H9 (cell line): ENCODE results near the gene GRIP2. TPM values are rescaled to one million over a fixed set of nuclear protein-coding genes. Genes with fewer than 3 reads are reported as not detected.

Experiments
- DNase-seq: peaks from one replicate; pipeline ENCODE4 v3.0.0-alpha.2; 2017
- H2AFZ ChIP-seq: one replicate; pipeline ENCODE4 v1.6.1; 2013; ENCODE audit warnings: mild to moderate bottlenecking, low read length, control low read depth, moderate library complexity
- H2AK5ac ChIP-seq: 2 replicates; pipeline ENCODE4 v1.6.1; 2013; ENCODE audit warnings: low read length, control low read depth, mixed read lengths; ENCODE audit not compliant: insufficient read length
- H2BK120ac ChIP-seq: one replicate; pipeline ENCODE4 v1.6.1; 2013; ENCODE audit warnings: low read depth, mild to moderate bottlenecking, low read length, control low read depth, inconsistent platforms; ENCODE audit not compliant: poor library complexity, severe bottlenecking
- H2BK12ac ChIP-seq: 2 replicates; pipeline ENCODE4 v1.6.1; 2013; ENCODE audit warnings: low read length, control low read depth, mixed read lengths, low read depth; ENCODE audit not compliant: insufficient read length
- H2BK15ac ChIP-seq: 2 replicates; pipeline ENCODE4 v1.6.1; 2013; ENCODE audit warnings: low read depth, low read length, control low read depth
- H2BK20ac ChIP-seq: one replicate; pipeline ENCODE4 v1.6.1; 2013; ENCODE audit warnings: low read depth, mild to moderate bottlenecking, low read length, control low read depth, inconsistent platforms; ENCODE audit not compliant: poor library complexity, severe bottlenecking
- H2BK5ac ChIP-seq: 2 replicates; pipeline ENCODE4 v1.6.1; 2013; ENCODE audit warnings: low read length, control low read depth, mixed read lengths; ENCODE audit not compliant: insufficient read length
- H3K14ac ChIP-seq: 2 replicates; pipeline ENCODE4 v1.6.1; 2013; ENCODE audit warnings: low read length, control low read depth; ENCODE audit not compliant: insufficient read depth
- H3K18ac ChIP-seq: 2 replicates; pipeline ENCODE4 v1.6.1; 2013; ENCODE audit warnings: low read depth, mild to moderate bottlenecking, mixed read lengths, low read length, control low read depth; ENCODE audit not compliant: insufficient read length
- H3K23ac ChIP-seq: 2 replicates; pipeline ENCODE4 v1.6.1; 2013; ENCODE audit warnings: low read length, control low read depth, mixed read lengths, low read depth; ENCODE audit not compliant: insufficient read length
- H3K23me2 ChIP-seq: 2 replicates; pipeline ENCODE4 v1.6.1; 2013; ENCODE audit warnings: low read depth, mild to moderate bottlenecking, mixed read lengths, low read length, control low read depth; ENCODE audit not compliant: insufficient read length, poor library complexity, severe bottlenecking
- H3K27ac ChIP-seq: 2 replicates; pipeline ENCODE4 v1.5.1; 2013; ENCODE audit warnings: low read length, control low read depth, mixed read lengths, low read depth; ENCODE audit not compliant: insufficient read length
- H3K27me3 ChIP-seq: 2 replicates; pipeline ENCODE4 v1.6.1; 2013; ENCODE audit warnings: low read length, control low read depth, inconsistent platforms; ENCODE audit not compliant: insufficient read depth
- H3K4ac ChIP-seq: 2 replicates; pipeline ENCODE4 v1.6.1; 2013; ENCODE audit warnings: low read depth, mild to moderate bottlenecking, control low read depth, inconsistent platforms, low read length, moderate library complexity
- H3K4me1 ChIP-seq: 2 replicates; pipeline ENCODE4 v1.6.1; 2013; ENCODE audit warnings: low read length, control low read depth, inconsistent platforms; ENCODE audit not compliant: insufficient read depth
- H3K4me2 ChIP-seq: 2 replicates; pipeline ENCODE4 v1.6.1; 2013; ENCODE audit warnings: low read length, control low read depth, mixed read lengths; ENCODE audit not compliant: insufficient read length, insufficient read depth
- H3K56ac ChIP-seq: 2 replicates; pipeline ENCODE4 v1.6.1; 2013; ENCODE audit warnings: low read depth, mild to moderate bottlenecking, mixed read lengths, low read length, control low read depth; ENCODE audit not compliant: insufficient read length
- H3K79me1 ChIP-seq: 2 replicates; pipeline ENCODE4 v1.6.1; 2013; ENCODE audit warnings: low read depth, mild to moderate bottlenecking, moderate library complexity, low read length, control low read depth, inconsistent platforms; ENCODE audit not compliant: insufficient read depth, poor library complexity, severe bottlenecking
- H3K79me2 ChIP-seq: 2 replicates; pipeline ENCODE4 v1.6.1; 2013; ENCODE audit warnings: low read length, control low read depth, inconsistent platforms; ENCODE audit not compliant: insufficient read depth
- H3K9ac ChIP-seq: 2 replicates; pipeline ENCODE4 v1.6.1; 2013; ENCODE audit warnings: low read length, control low read depth, mixed read lengths; ENCODE audit not compliant: insufficient read length; ENCODE audit errors: extremely low read depth
- H3K9me3 ChIP-seq: one replicate; pipeline ENCODE4 v1.6.1; 2013; ENCODE audit warnings: low read depth, low read length, inconsistent platforms; ENCODE audit not compliant: control insufficient read depth
- H3T11ph ChIP-seq: one replicate; pipeline ENCODE4 v1.6.1; 2013; ENCODE audit warnings: mild to moderate bottlenecking, low read length, control low read depth, inconsistent platforms
- H4K20me1 ChIP-seq: one replicate; pipeline ENCODE4 v1.6.1; 2013; ENCODE audit not compliant: control insufficient read depth, insufficient read length, insufficient read depth
- H4K5ac ChIP-seq: 2 replicates; pipeline ENCODE4 v1.6.1; 2013; ENCODE audit warnings: low read depth, mild to moderate bottlenecking, mixed read lengths, low read length, control low read depth; ENCODE audit not compliant: insufficient read length
- H4K8ac ChIP-seq: replicated peaks from 2 replicates; pipeline ENCODE4 v1.6.1; 2013; ENCODE audit warnings: low read length, control low read depth, mixed read lengths, low read depth; ENCODE audit not compliant: insufficient read length
- H4K91ac ChIP-seq: 2 replicates; pipeline ENCODE4 v1.6.1; 2013; ENCODE audit warnings: low read depth, mild to moderate bottlenecking, moderate library complexity, mixed read lengths, low read length, control low read depth; ENCODE audit not compliant: insufficient read length
- H3K27ac Mint-ChIP-seq, 3 experiments: 2 replicates in 2 of 3; 3 replicates in 1 of 3; pipeline ENCODE4 v1.8.0; 2020 to 2021; ENCODE audit warnings: mixed read lengths in 3 of 3, mild to moderate bottlenecking in 1 of 3, moderate library complexity in 1 of 3
- H3K27me3 Mint-ChIP-seq: 2 replicates; pipeline ENCODE4 v1.8.0; 2021; ENCODE audit warnings: low read depth, mild to moderate bottlenecking, moderate library complexity, mixed read lengths
- H3K36me3 Mint-ChIP-seq, 3 experiments: 2 replicates in 2 of 3; 3 replicates in 1 of 3; pipeline ENCODE4 v1.8.0; 2020 to 2021; ENCODE audit warnings: low read depth in 3 of 3, mixed read lengths in 3 of 3; ENCODE audit not compliant: insufficient read depth in 1 of 3
- H3K4me1 Mint-ChIP-seq, 2 experiments: 2 replicates each; pipeline ENCODE4 v1.8.0; 2020; ENCODE audit warnings: mixed read lengths in 2 of 2
- H3K4me3 Mint-ChIP-seq, 2 experiments: 2 replicates in 1 of 2; 3 replicates in 1 of 2; pipeline ENCODE4 v1.8.0; 2020 to 2021; ENCODE audit warnings: mild to moderate bottlenecking in 2 of 2, mixed read lengths in 2 of 2, moderate library complexity in 1 of 2
- H3K9me3 Mint-ChIP-seq, 2 experiments: 2 replicates in 1 of 2; 3 replicates in 1 of 2; pipeline ENCODE4 v1.8.0; 2020; ENCODE audit warnings: mild to moderate bottlenecking in 2 of 2, mixed read lengths in 2 of 2, moderate library complexity in 1 of 2
- WGBS: extraction: QIAGEN DNeasy Blood & Tissue Kit; methylation state at CpG from one replicate; pipeline ENCODE4 v1.1.7; 2013; ENCODE audit warnings: missing lambda C conversion rate, low lambda C conversion rate, mixed read lengths; ENCODE audit not compliant: insufficient read length; ENCODE audit errors: extremely low coverage; 5-methylcytosine and 5-hydroxymethylcytosine counted together
- total RNA-seq: library from RNA; stranded (reverse); gene quantifications from 2 replicates; pipeline ENCODE4 v1.2.1, GENCODE V29; 2021
- TF ChIP-seq, protein P1 (sequence below): fragments of 200-600 bp; sonication (generic); conservative IDR thresholded peaks from 3 replicates; pipeline ENCODE4 v1.8.0; 2021; ENCODE audit warnings: antibody characterized with exemption, mild to moderate bottlenecking

The GRIP2 gene
- total RNA-seq, 1 experiment from 2014 or later, result 3.1 TPM

DNA sequence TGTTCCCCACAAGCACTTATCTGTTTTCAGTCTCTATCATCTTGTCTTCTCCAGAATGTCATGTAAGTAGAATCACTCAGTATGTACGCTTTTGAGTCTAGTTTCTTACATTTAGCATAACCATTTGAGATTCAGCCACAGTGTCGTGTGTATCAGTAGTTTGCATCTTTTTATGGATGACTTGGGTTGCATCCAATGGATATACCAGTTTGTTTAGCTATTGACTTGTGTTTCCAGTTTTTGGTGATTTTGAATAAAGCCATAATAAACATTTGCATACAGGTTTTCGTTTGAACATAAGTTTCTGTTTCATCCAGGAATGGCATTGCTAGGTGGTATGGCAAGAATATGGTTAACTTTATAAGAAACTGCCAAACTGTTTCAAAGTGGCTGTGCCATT is 12.1 kb downstream of the GRIP2 start:
- no peak overlapping the region for H2BK15ac ChIP-seq
- no peak overlapping the region for H2AFZ ChIP-seq
- no peak overlapping the region for H2BK120ac ChIP-seq
- Mint-ChIP-seq H3K36me3 (peaks cover 0 to 4% (median 0%) of the 10 kb centered on the region in 3 experiments; a peak in 1 of 7 replicates), H3K9me3 (peaks cover 3 to 7% of the 10 kb centered on the region in 2 experiments), H3K4me1 (peaks cover 31 to 37% of the 10 kb centered on the region in 2 experiments), H3K27ac (no peak overlapping the region), H3K4me3 (no peak overlapping the region), H3K27me3 (peaks cover 1% of the 10 kb centered on the region; the same call in 1 of the 2 replicates)
- no peaks in the 10 kb centered on the region for H3K79me2 ChIP-seq
- H3K9me3 ChIP-seq, result no peaks in the 10 kb centered on the region
- no peaks in the 10 kb centered on the region for H3K23me2 ChIP-seq
- TF ChIP-seq, protein P1, sequence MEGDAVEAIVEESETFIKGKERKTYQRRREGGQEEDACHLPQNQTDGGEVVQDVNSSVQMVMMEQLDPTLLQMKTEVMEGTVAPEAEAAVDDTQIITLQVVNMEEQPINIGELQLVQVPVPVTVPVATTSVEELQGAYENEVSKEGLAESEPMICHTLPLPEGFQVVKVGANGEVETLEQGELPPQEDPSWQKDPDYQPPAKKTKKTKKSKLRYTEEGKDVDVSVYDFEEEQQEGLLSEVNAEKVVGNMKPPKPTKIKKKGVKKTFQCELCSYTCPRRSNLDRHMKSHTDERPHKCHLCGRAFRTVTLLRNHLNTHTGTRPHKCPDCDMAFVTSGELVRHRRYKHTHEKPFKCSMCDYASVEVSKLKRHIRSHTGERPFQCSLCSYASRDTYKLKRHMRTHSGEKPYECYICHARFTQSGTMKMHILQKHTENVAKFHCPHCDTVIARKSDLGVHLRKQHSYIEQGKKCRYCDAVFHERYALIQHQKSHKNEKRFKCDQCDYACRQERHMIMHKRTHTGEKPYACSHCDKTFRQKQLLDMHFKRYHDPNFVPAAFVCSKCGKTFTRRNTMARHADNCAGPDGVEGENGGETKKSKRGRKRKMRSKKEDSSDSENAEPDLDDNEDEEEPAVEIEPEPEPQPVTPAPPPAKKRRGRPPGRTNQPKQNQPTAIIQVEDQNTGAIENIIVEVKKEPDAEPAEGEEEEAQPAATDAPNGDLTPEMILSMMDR, result no peak
- no peak overlapping the region for H3K23ac ChIP-seq
- no peak overlapping the region for H3K27ac ChIP-seq
- H3K18ac ChIP-seq, result no peak overlapping the region
- H3K14ac ChIP-seq, result no peak overlapping the region
- no peak overlapping the region for H4K5ac ChIP-seq
- no peak overlapping the region for H2BK12ac ChIP-seq
- H4K8ac ChIP-seq, result no peak overlapping the region
- no peak overlapping the region for H3T11ph ChIP-seq
- no peaks in the 10 kb centered on the region for H4K20me1 ChIP-seq
- no peak overlapping the region for H2AK5ac ChIP-seq
- H4K91ac ChIP-seq, result no peak overlapping the region
- DNase-seq, result no peak
- H2BK20ac ChIP-seq, result no peak overlapping the region
- H3K4me2 ChIP-seq, result no peak overlapping the region
- no peaks in the 10 kb centered on the region for H3K79me1 ChIP-seq
- no CpG with 5 or more reads among the region's 3 CpGs for WGBS
- peaks cover 7% of the 10 kb centered on the region for H3K4me1 ChIP-seq
- H3K4ac ChIP-seq, result no peak overlapping the region
- no peak overlapping the region for H3K56ac ChIP-seq
- no peak overlapping the region for H3K9ac ChIP-seq
- H2BK5ac ChIP-seq, result no peak overlapping the region
- no peaks in the 10 kb centered on the region for H3K27me3 ChIP-seq
